GM12801 (cell line): ENCODE data around the gene SELENOK.

Experiments used
- CTCF ChIP-seq: IDR thresholded peaks from one replicate; pipeline ENCODE4 v1.5.1; 2011; ENCODE audit warnings: control low read depth; ENCODE audit not compliant: insufficient read length; ENCODE audit errors: extremely low read depth

The SELENOK gene

GRCh38 chr3:53860196-53860595, 31.5 kb downstream of the SELENOK start:
- no peak for TF ChIP-seq CTCF

GRCh38 chr3:53859178-53859577, 32.5 kb downstream of the SELENOK start:
- TF ChIP-seq CTCF, result no peak

GRCh38 chr3:53858096-53858741, 33.4 kb downstream of the SELENOK start:
- no peak for TF ChIP-seq CTCF

GRCh38 chr3:53856964-53857363, 34.7 kb downstream of the SELENOK start:
- TF ChIP-seq CTCF, result no peak

GRCh38 chr3:53850895-53851294, 40.8 kb downstream of the SELENOK start:
- no peak for TF ChIP-seq CTCF

GRCh38 chr3:53849916-53850315, 41.7 kb downstream of the SELENOK start:
- no peak for TF ChIP-seq CTCF

- no peak for TF ChIP-seq CTCF
Observed at GRCh38 chr3:53846851-53847155, 44.9 kb downstream of the SELENOK start.
